Brain microvascular endothelial cell (primary cell): Measurements from ENCODE around the gene ERG.

ENCODE experiments used
- DNase-seq: peaks from one replicate; pipeline ENCODE4 v3.0.0-alpha.2; 2020
- H3K27ac ChIP-seq: fragments of 250-450 bp; sonication (Bioruptor Pico); 2 replicates; pipeline ENCODE4 v1.5.1; 2020; ENCODE audit warnings: mild to moderate bottlenecking, moderate library complexity
- H3K27me3 ChIP-seq: fragments of 250-450 bp; sonication (Bioruptor Pico); replicated peaks from 2 replicates; pipeline ENCODE4 v1.5.1; 2020; ENCODE audit warnings: mild to moderate bottlenecking
- H3K36me3 ChIP-seq: fragments of 250-450 bp; sonication (Bioruptor Pico); replicated peaks from 2 replicates; pipeline ENCODE4 v1.5.1; 2020; ENCODE audit warnings: mild to moderate bottlenecking
- H3K4me3 ChIP-seq: 2 replicates; pipeline ENCODE4 v1.5.1; 2011; ENCODE audit warnings: low read depth, mild to moderate bottlenecking, control low read depth, low read length, moderate library complexity
- in situ Hi-C: cut with HindIII; loops from 2 replicates; pipeline ENCODE4 v1.10.0; 2017; ENCODE audit warnings: low sequenced_read_pairs, low pct_ligation_motif_present
- TF ChIP-seq, protein P1 (sequence below): IDR thresholded peaks from 2 replicates; pipeline ENCODE4 v1.5.1; 2011; ENCODE audit warnings: low read depth, mild to moderate bottlenecking, moderate library complexity, low read length, control low read depth, inconsistent platforms; ENCODE audit errors: missing control alignments

The ERG gene

DNA sequence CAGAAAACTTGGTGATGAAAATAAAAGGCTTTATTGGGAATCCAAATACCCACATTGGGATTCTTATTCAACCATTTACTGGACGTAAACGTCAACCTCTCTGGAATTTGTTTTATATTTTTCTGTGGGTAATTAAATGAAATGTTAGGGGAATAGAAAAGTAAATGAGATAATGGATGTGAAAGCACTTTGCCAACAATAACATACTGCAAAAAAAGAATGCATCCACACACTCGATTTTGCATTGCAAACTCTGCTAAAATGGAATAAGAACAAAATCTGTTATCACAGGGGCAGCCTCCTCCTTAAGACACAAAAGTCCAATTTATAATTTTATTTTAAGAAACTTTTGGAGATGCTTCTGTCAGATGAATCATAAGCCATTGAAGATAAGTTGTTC lies 88.4 kb downstream of the ERG start:
- Histone ChIP-seq H3K27ac (no peak overlapping the region), H3K36me3 (no peaks in the 10 kb centered on the region), H3K27me3 (no peaks in the 10 kb centered on the region), H3K4me3 (no peak overlapping the region)
- in situ Hi-C loops, result no loop called here
- TF ChIP-seq, protein P1, sequence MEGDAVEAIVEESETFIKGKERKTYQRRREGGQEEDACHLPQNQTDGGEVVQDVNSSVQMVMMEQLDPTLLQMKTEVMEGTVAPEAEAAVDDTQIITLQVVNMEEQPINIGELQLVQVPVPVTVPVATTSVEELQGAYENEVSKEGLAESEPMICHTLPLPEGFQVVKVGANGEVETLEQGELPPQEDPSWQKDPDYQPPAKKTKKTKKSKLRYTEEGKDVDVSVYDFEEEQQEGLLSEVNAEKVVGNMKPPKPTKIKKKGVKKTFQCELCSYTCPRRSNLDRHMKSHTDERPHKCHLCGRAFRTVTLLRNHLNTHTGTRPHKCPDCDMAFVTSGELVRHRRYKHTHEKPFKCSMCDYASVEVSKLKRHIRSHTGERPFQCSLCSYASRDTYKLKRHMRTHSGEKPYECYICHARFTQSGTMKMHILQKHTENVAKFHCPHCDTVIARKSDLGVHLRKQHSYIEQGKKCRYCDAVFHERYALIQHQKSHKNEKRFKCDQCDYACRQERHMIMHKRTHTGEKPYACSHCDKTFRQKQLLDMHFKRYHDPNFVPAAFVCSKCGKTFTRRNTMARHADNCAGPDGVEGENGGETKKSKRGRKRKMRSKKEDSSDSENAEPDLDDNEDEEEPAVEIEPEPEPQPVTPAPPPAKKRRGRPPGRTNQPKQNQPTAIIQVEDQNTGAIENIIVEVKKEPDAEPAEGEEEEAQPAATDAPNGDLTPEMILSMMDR, result no peak
- DNase-seq, result no peak

DNA sequence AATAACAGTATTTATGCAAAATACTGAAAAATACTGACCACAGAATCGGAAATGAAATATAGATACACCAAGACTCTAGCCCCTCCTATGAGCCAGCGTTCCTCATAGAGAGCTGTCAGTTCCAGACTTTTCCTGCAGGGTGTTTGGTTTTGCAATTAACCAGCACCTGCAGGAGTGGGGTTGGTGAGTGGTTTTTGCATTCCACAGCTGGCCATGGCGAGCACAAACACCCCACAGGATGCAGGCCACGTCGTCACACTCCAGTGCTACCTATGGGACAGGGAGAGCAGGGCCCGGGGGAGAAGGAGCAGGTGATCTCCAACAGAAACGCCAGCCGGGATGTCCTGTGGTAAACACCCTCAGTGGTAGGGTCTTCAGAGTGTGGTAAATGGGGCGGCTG lies 94.1 kb downstream of the ERG start:
- Histone ChIP-seq H3K27me3 (no peaks in the 10 kb centered on the region), H3K36me3 (no peaks in the 10 kb centered on the region), H3K27ac (no peak overlapping the region), H3K4me3 (no peak overlapping the region)
- no peak for DNase-seq
- TF ChIP-seq, protein P1, result peak; percentile 11
- in situ Hi-C loops, result no loop called here

DNA sequence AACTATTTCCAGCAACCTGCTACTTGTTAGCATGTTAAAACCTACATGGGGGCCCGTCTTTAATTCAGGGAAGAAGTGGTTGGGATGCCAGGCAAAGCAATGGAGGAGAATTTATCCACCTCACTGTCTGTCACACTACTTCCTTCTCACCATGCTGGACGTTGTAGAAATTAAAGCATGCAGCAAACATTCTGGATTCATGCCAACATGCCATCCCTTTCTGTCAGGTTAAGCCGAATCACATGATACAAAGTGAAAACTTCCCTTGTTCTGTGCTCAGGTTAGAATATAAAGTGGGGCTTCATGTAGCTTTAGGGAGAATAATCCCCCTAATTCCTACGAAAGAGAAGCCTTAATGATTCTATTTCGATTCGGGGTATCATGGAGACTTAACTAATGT lies 95.5 kb downstream of the ERG start:
- H3K27ac ChIP-seq, result no peak overlapping the region
- H3K36me3 ChIP-seq, result no peaks in the 10 kb centered on the region
- TF ChIP-seq, protein P1, result no peak
- no peak for DNase-seq
- H3K4me3 ChIP-seq, result no peak overlapping the region
- H3K27me3 ChIP-seq, result no peaks in the 10 kb centered on the region
- in situ Hi-C loops, result no loop called here

DNA sequence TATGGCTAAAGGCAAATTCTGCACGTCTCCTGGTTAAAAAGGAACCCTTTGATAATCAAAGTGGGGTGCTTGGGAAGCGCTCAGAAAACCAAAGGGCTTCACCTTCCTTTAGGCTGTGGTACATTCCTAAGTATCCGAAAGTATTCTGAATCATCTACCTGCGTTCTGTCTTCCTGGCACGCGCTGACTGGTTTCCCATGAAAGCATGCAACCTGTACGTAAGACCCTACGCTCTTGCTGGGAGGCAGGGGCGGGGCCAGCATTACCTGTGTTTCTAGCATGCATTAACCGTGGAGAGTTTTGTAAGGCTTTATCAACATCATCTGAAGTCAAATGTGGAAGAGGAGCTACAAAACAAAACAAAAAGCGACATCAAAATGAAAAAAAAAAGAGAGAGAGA lies 96.0 kb downstream of the ERG start:
- TF ChIP-seq, protein P1, result no peak
- no peak overlapping the region for H3K4me3 ChIP-seq
- in situ Hi-C loops, result no loop called here
- no peak for DNase-seq
- H3K27ac ChIP-seq, result no peak overlapping the region
- no peaks in the 10 kb centered on the region for H3K27me3 ChIP-seq
- no peaks in the 10 kb centered on the region for H3K36me3 ChIP-seq

DNA sequence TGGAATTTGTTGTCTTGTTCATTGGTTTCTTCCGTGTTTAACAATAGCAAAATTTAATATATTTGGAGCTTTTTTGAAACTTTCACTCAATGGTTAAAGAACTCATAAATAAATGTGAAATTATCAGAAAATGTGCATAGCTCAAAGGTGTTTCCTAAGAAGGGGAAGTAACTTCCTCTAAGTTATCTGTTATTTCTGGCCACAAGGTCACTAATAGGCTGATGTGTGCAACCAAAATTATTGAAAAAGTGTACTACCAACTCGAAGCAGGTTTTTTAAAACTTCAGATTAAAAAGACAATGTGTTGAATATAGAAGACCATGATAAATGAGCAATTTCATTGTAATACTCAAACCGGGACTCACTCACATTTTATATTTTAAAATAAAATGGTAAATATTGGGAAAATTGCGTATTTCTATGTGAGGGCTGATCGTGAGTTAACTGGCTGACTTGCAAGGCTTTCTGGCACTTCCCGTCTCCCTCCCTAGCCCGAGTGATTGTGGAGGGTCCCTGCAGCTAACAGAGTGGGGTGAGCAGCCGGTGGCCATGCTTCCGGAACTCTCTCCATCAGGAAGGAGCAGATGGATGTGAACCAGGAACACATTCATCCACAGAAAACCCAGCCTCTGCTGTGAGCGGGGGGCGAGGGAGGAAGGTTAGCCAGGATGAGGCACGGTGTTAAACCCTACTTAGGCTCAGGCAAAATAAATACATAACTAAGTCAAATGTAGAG lies 96.9 kb downstream of the ERG start:
- in situ Hi-C loops, result no loop called here
- Histone ChIP-seq H3K27ac (no peak overlapping the region), H3K36me3 (no peaks in the 10 kb centered on the region), H3K4me3 (no peak overlapping the region), H3K27me3 (no peaks in the 10 kb centered on the region)
- DNase-seq, result no peak
- TF ChIP-seq, protein P1, result no peak
